HepG2 (cell line): ENCODE measurements around the gene IFIT5. TPM values are rescaled to one million over a fixed set of nuclear protein-coding genes. Genes with fewer than 3 reads are reported as not detected.

ENCODE experiments used
- ATAC-seq: fragments of 200-7000 bp; cut with Tn5 transposase; 3 replicates; pipeline ENCODE4 v1.9.1; 2020; ENCODE audit warnings: mild to moderate bottlenecking, moderate library complexity
- BruUV-seq: library from RNA; stranded (reverse); fragments of 400-500 nt; replicated peaks from 2 replicates; lab custom pipeline; 2021; lab: Mats Ljungman, UMichigan
- CTCF ChIA-PET: fragments of 300-600 bp; formaldehyde crosslinking; extraction: SDS; loops from one replicate; lab custom pipeline; 2021; ENCODE audit warnings: low total read pairs, inconsistent platforms, low intra/inter-chr PET ratio; lab: Yijun Ruan, JAX
- POLR2A ChIA-PET: fragments of 350-600 bp; sonication (Branson Sonifier 250); formaldehyde crosslinking; loops from one replicate; lab custom pipeline; 2020; ENCODE audit warnings: antibody characterized with exemption, inconsistent platforms; lab: Yijun Ruan, JAX
- DNase-seq: peaks from one replicate; pipeline ENCODE4 v3.0.0-alpha.2; 2015; ENCODE audit warnings: low spot score
- FAIRE-seq: peaks from 3 replicates; lab custom pipeline; 2011; peaks lifted over from hg19 to GRCh38; lab: Jason Lieb, UNC
- H2AFZ ChIP-seq: one replicate; pipeline ENCODE4 v1.6.1; 2011; ENCODE audit warnings: low read length, inconsistent platforms
- H3K27ac ChIP-seq: fragments of 300-600 bp; 3 replicates; pipeline ENCODE4 v1.8.0; 2011; ENCODE audit warnings: mixed run types, mild to moderate bottlenecking, mixed read lengths, low read length, inconsistent platforms; ENCODE audit not compliant: insufficient read depth; ENCODE audit errors: extremely low read length
- H3K27me3 ChIP-seq, 2 experiments: fragments of 200-600 bp in 1 of 2; 2 replicates in 1 of 2; 3 replicates in 1 of 2; pipeline versions ENCODE4 v1.6.0 to v1.8.0; 2011; ENCODE audit warnings: low read length in 2 of 2, mild to moderate bottlenecking in 2 of 2, moderate library complexity in 2 of 2, inconsistent platforms in 1 of 2; ENCODE audit not compliant: insufficient read depth in 2 of 2, control insufficient read depth in 1 of 2
- H3K36me3 ChIP-seq, 2 experiments: fragments of 200-600 bp in 1 of 2; replicated peaks in 1 of 2; 2 replicates in 1 of 2; 3 replicates in 1 of 2; pipeline versions ENCODE4 v1.5.1 to v1.8.0; 2011; ENCODE audit warnings: low read length in 2 of 2, inconsistent platforms in 1 of 2; ENCODE audit not compliant: insufficient read depth in 2 of 2, control insufficient read depth in 1 of 2
- H3K4me1 ChIP-seq: 2 replicates; pipeline ENCODE4 v1.5.1; 2012; ENCODE audit warnings: low read length, inconsistent platforms; ENCODE audit not compliant: insufficient read depth
- H3K4me2 ChIP-seq: 2 replicates; pipeline ENCODE4 v1.6.0; 2011; ENCODE audit warnings: low read depth, low read length, inconsistent platforms
- H3K4me3 ChIP-seq, 3 experiments: fragments of 200-600 bp in 1 of 3; sonication (generic), shearing (Covaris generic) in 1 of 3; replicated peaks in 1 of 3; 2 replicates each; pipeline ENCODE4 v1.5.1; 2011 to 2016; ENCODE audit warnings: low read length in 3 of 3, inconsistent platforms in 2 of 3, low read depth in 2 of 3, mild to moderate bottlenecking in 2 of 3, control low read depth in 1 of 3, mixed read lengths in 1 of 3; ENCODE audit not compliant: insufficient read depth in 1 of 3
- H3K79me2 ChIP-seq: one replicate; pipeline ENCODE4 v1.6.1; 2011; ENCODE audit warnings: low read length, inconsistent platforms; ENCODE audit not compliant: insufficient read depth
- H3K9ac ChIP-seq: 2 replicates; pipeline ENCODE4 v1.6.0; 2011; ENCODE audit warnings: mild to moderate bottlenecking, low read depth, low read length, inconsistent platforms; ENCODE audit not compliant: insufficient read depth
- H3K9me3 ChIP-seq: 2 replicates; pipeline ENCODE4 v1.5.1; 2012; ENCODE audit warnings: mild to moderate bottlenecking, low read length
- H4K20me1 ChIP-seq: 2 replicates; pipeline ENCODE4 v1.6.0; 2011; ENCODE audit warnings: inconsistent platforms, mild to moderate bottlenecking, low read length, moderate library complexity; ENCODE audit not compliant: insufficient read depth
- ATF3 ChIP-seq: sonication (generic); formaldehyde crosslinking; IDR thresholded peaks from 2 replicates; pipeline ENCODE4 v1.4.0; 2020; ENCODE audit warnings: missing genetic modification reagents
- BHLHE40 ChIP-seq: IDR thresholded peaks from 2 replicates; pipeline ENCODE4 v1.6.1; 2011; ENCODE audit warnings: low read length, improper control_type of control experiment
- HNF4A ChIP-seq: sonication (generic); formaldehyde crosslinking; IDR thresholded peaks from 2 replicates; pipeline ENCODE4 v1.4.0; 2020; ENCODE audit warnings: missing genetic modification reagents
- HNF4G ChIP-seq, 2 experiments: sonication (generic) in 1 of 2; formaldehyde crosslinking in 1 of 2; IDR thresholded peaks; 2 replicates each; pipeline versions ENCODE4 v1.4.0 to v1.6.1; 2011 to 2020; ENCODE audit warnings: borderline replicate concordance in 2 of 2, low read depth in 2 of 2, mild to moderate bottlenecking in 2 of 2, low read length in 1 of 2, missing genetic modification reagents in 1 of 2, moderate library complexity in 1 of 2
- KDM1A ChIP-seq: IDR thresholded peaks from 2 replicates; pipeline ENCODE4 v1.6.1; 2016; ENCODE audit warnings: missing compliant biosample characterization
- LRRFIP1 ChIP-seq: sonication (generic); formaldehyde crosslinking; conservative IDR thresholded peaks from 2 replicates; pipeline ENCODE4 v1.4.0; 2020; ENCODE audit warnings: missing genetic modification reagents
- PHF8 ChIP-seq: sonication (generic); formaldehyde crosslinking; IDR thresholded peaks from 2 replicates; pipeline ENCODE4 v1.5.0; 2020; ENCODE audit warnings: missing genetic modification reagents
- SALL1 ChIP-seq: sonication (generic); formaldehyde crosslinking; IDR thresholded peaks from 2 replicates; pipeline ENCODE4 v1.8.0; 2022; ENCODE audit warnings: mild to moderate bottlenecking, missing genetic modification reagents
- TEF ChIP-seq: sonication (generic); formaldehyde crosslinking; IDR thresholded peaks from 2 replicates; pipeline ENCODE4 v1.5.0; 2020; ENCODE audit warnings: missing genetic modification reagents
- UBTF ChIP-seq: sonication (generic); formaldehyde crosslinking; IDR thresholded peaks from 2 replicates; pipeline ENCODE4 v1.4.0; 2020; ENCODE audit warnings: mild to moderate bottlenecking, missing genetic modification reagents
- YEATS2 ChIP-seq: sonication (generic); formaldehyde crosslinking; IDR thresholded peaks from 2 replicates; pipeline ENCODE4 v1.4.0; 2020; ENCODE audit warnings: missing genetic modification reagents, borderline replicate concordance
- ZKSCAN5 ChIP-seq: sonication (generic); formaldehyde crosslinking; IDR thresholded peaks from 2 replicates; pipeline ENCODE4 v1.5.1; 2020; ENCODE audit warnings: mild to moderate bottlenecking, missing genetic modification reagents
- ZNF367 ChIP-seq: sonication (generic); formaldehyde crosslinking; IDR thresholded peaks from 2 replicates; pipeline ENCODE4 v1.4.0; 2020; ENCODE audit warnings: missing genetic modification reagents, borderline replicate concordance
- ZNF800 ChIP-seq: sonication (generic); formaldehyde crosslinking; IDR thresholded peaks from 2 replicates; pipeline ENCODE4 v1.4.0; 2020; ENCODE audit warnings: missing genetic modification reagents
- WGBS: methylation state at CpG from one replicate; pipeline ENCODE4 v1.1.6; 2017; ENCODE audit warnings: low lambda C conversion rate; 5-methylcytosine and 5-hydroxymethylcytosine counted together
- in situ Hi-C: cut with HindIII; loops from 2 replicates; pipeline ENCODE4 v1.10.0; 2017; ENCODE audit warnings: low pct_unique_long_range_greater_than_20kb; ENCODE audit not compliant: extremely low pct_ligation_motif_present
- intact Hi-C: fragments of 100-400 bp; cut with micrococcal nuclease; formaldehyde crosslinking; loops from one replicate; pipeline ENCODE4 v1.10.0; 2022; ENCODE audit not compliant: unreplicated experiment
- polyA plus RNA-seq, 8 experiments: library from polyadenylated mRNA; depleted of rRNA in 3 of 8; stranded (reverse) in 7 of 8; unstranded in 1 of 8; fragments of >200 nt; fragmentation: Illumina TruSeq in 4 of 8; extraction: Trizol in 4 of 8; gene quantifications; 2 replicates each; pipeline versions ENCODE4 v1.2.1 to v1.2.3, GENCODE V29; 2011 to 2016; ENCODE audit warnings: low read depth in 4 of 8, missing spikeins in 1 of 8, mixed read lengths in 1 of 8; ENCODE audit not compliant: insufficient read depth in 1 of 8
- total RNA-seq, 5 experiments: library from RNA; depleted of rRNA; stranded (reverse); fragments of >200 nt; fragmentation: Illumina TruSeq; extraction: Trizol; gene quantifications; 2 replicates each; pipeline ENCODE4 v1.2.3, GENCODE V29; 2016; ENCODE audit warnings: low read depth in 1 of 5

IFIT5 gene
- total and polyA plus RNA-seq, 2 of the 13 experiments (the other 11 are each of a cell fraction or from before 2014, with no cell fraction given) = 2.2 to 8.3 TPM

GRCh38 chr10:89425000-89425399 is 10.6 kb downstream of the IFIT5 start:
- peaks cover 20% of the 10 kb centered on the region for H3K4me1 ChIP-seq
- H2AFZ ChIP-seq = no peak overlapping the region
- FAIRE-seq = no peak
- no peak for TF ChIP-seq PHF8 (CRISPR knock-in tag)
- no peak for TF ChIP-seq BHLHE40
- no peak for TF ChIP-seq KDM1A
- no peak for TF ChIP-seq ATF3 (CRISPR knock-in tag)
- peak; percentile 8; the same call in 1 of the 2 replicates for TF ChIP-seq HNF4G (IDR thresholded peaks at IDR 0.05; ENCODE audit: borderline replicate concordance, low read depth, low read length)
- TF ChIP-seq HNF4G (CRISPR knock-in tag; IDR thresholded peaks at IDR 0.05; ENCODE audit: borderline replicate concordance, low read depth) = no peak
- no peak for TF ChIP-seq ZNF800 (CRISPR knock-in tag)
- peak; percentile 68 for TF ChIP-seq HNF4A
- no peak for TF ChIP-seq TEF (CRISPR knock-in tag)
- TF ChIP-seq LRRFIP1 (CRISPR knock-in tag) = no peak
- TF ChIP-seq ZKSCAN5 (CRISPR knock-in tag) = no peak
- TF ChIP-seq UBTF (CRISPR knock-in tag) = no peak
- TF ChIP-seq YEATS2 (CRISPR knock-in tag) = no peak
- TF ChIP-seq ZNF367 (CRISPR knock-in tag) = no peak
- peak; percentile 54 for TF ChIP-seq SALL1

More at GRCh38 chr10:89425000-89425399, 10.6 kb downstream of the IFIT5 start:
- DNase-seq = peak; percentile 14
- no peaks in the 10 kb centered on the region for H3K9me3 ChIP-seq
- no peaks in the 10 kb centered on the region for H4K20me1 ChIP-seq
- H3K9ac ChIP-seq = no peak overlapping the region
- no peaks in the 10 kb centered on the region for H3K36me3 ChIP-seq
- ChIA-PET CTCF (interaction anchor here (1.8 to 2.8 kb wide), 2 partner anchors 139 to 369 kb away, joined by 4 to 46 read pairs; no protein-coding TSS in a partner anchor), POLR2A (no interaction called here)
- in situ Hi-C loops = loop anchor here (5.0 kb wide), 1 partner anchor 137 kb away; no protein-coding TSS in a partner anchor
- peak; percentile 65 for ATAC-seq
- WGBS = 19% methylated on average over 5 of the region's 5 CpGs
- peak overlapping the region; percentile 46 for H3K4me2 ChIP-seq
- H3K79me2 ChIP-seq = no peaks in the 10 kb centered on the region
- H3K27me3 ChIP-seq = no peaks in the 10 kb centered on the region
- no peak overlapping the region for H3K27ac ChIP-seq
- intact Hi-C loops = loop anchor here (5.0 kb wide), 2 partner anchors 217 to 367 kb away; no protein-coding TSS in a partner anchor
- no TSS peak for BruUV-seq
- H3K4me3 ChIP-seq = no peak overlapping the region
